Measurements from ENCODE around the gene OCIAD1.
"Not testable (repeated sequence)": the region's sequence is repeated elsewhere in the genome, so short reads cannot be mapped to it uniquely, and the experiment has no call there.

Gene OCIAD1

GRCh38 chr4:48796927-48797679, 33.8 kb upstream of the OCIAD1 start:
- Histone ChIP-seq H3K9me3 (replicated peaks; ENCODE audit: low read length) (no peaks in the 10 kb centered on the region), H3K4me3 (ENCODE audit: low read length) (no peak overlapping the region), H3K27me3 (ENCODE audit: control insufficient read depth, insufficient read depth, low read length) (no peaks in the 10 kb centered on the region), H3K9ac (ENCODE audit: low read depth, low read length) (no peak overlapping the region), H3K4me1 (ENCODE audit: control insufficient read depth, insufficient read depth, low read length) (peaks cover 6% of the 10 kb centered on the region), H3K4me2 (ENCODE audit: low read length) (no peak overlapping the region), H3K36me3 (ENCODE audit: insufficient read depth, low read length) (no peaks in the 10 kb centered on the region)

- H3K9me3 ChIP-seq (replicated peaks; ENCODE audit: low read length): no peaks in the 10 kb centered on the region
- H3K4me1 ChIP-seq (ENCODE audit: control insufficient read depth, insufficient read depth, low read length): peaks cover 7% of the 10 kb centered on the region
- no peaks in the 10 kb centered on the region for H3K27me3 ChIP-seq (ENCODE audit: control insufficient read depth, insufficient read depth, low read length)
- no peak overlapping the region for H3K9ac ChIP-seq (ENCODE audit: low read depth, low read length)
- H3K4me2 ChIP-seq (ENCODE audit: low read length): no peak overlapping the region
- no peak overlapping the region for H3K4me3 ChIP-seq (ENCODE audit: low read length)
- no peaks in the 10 kb centered on the region for H3K36me3 ChIP-seq (ENCODE audit: insufficient read depth, low read length)
Observed at GRCh38 chr4:48798117-48798516, 32.8 kb upstream of the OCIAD1 start.

GRCh38 chr4:48799157-48799556, 31.7 kb upstream of the OCIAD1 start:
- no peak overlapping the region for H3K4me3 ChIP-seq (ENCODE audit: low read length)
- H3K4me2 ChIP-seq (ENCODE audit: low read length): no peak overlapping the region
- H3K9me3 ChIP-seq (replicated peaks; ENCODE audit: low read length): no peaks in the 10 kb centered on the region
- H3K36me3 ChIP-seq (ENCODE audit: insufficient read depth, low read length): no peaks in the 10 kb centered on the region
- no peaks in the 10 kb centered on the region for H3K27me3 ChIP-seq (ENCODE audit: control insufficient read depth, insufficient read depth, low read length)
- H3K4me1 ChIP-seq (ENCODE audit: control insufficient read depth, insufficient read depth, low read length): peaks cover 7% of the 10 kb centered on the region
- H3K9ac ChIP-seq (ENCODE audit: low read depth, low read length): no peak overlapping the region

- not testable (repeated sequence) for H3K9ac ChIP-seq (ENCODE audit: low read depth, low read length); H3K36me3 ChIP-seq (ENCODE audit: insufficient read depth, low read length); H3K4me2 ChIP-seq (ENCODE audit: low read length); H3K9me3 ChIP-seq (replicated peaks; ENCODE audit: low read length); H3K27me3 ChIP-seq (ENCODE audit: control insufficient read depth, insufficient read depth, low read length); H3K4me3 ChIP-seq (ENCODE audit: low read length); H3K4me1 ChIP-seq (ENCODE audit: control insufficient read depth, insufficient read depth, low read length)
Observed at GRCh38 chr4:48800155-48800554, 30.7 kb upstream of the OCIAD1 start.

GRCh38 chr4:48801016-48801715, 29.7 kb upstream of the OCIAD1 start:
- Histone ChIP-seq H3K27me3 (ENCODE audit: control insufficient read depth, insufficient read depth, low read length) (no peaks in the 10 kb centered on the region), H3K9ac (ENCODE audit: low read depth, low read length) (no peak overlapping the region), H3K4me2 (ENCODE audit: low read length) (no peak overlapping the region), H3K36me3 (ENCODE audit: insufficient read depth, low read length) (no peaks in the 10 kb centered on the region), H3K4me1 (ENCODE audit: control insufficient read depth, insufficient read depth, low read length) (peaks cover 9% of the 10 kb centered on the region), H3K4me3 (ENCODE audit: low read length) (no peak overlapping the region), H3K9me3 (replicated peaks; ENCODE audit: low read length) (no peaks in the 10 kb centered on the region)

- H3K4me2 ChIP-seq (ENCODE audit: low read length): peak overlapping the region; percentile 12
- no peaks in the 10 kb centered on the region for H3K27me3 ChIP-seq (ENCODE audit: control insufficient read depth, insufficient read depth, low read length)
- no peak overlapping the region for H3K4me3 ChIP-seq (ENCODE audit: low read length)
- H3K4me1 ChIP-seq (ENCODE audit: control insufficient read depth, insufficient read depth, low read length): peaks cover 9% of the 10 kb centered on the region
- H3K9ac ChIP-seq (ENCODE audit: low read depth, low read length): no peak overlapping the region
- no peaks in the 10 kb centered on the region for H3K36me3 ChIP-seq (ENCODE audit: insufficient read depth, low read length)
- H3K9me3 ChIP-seq (replicated peaks; ENCODE audit: low read length): no peaks in the 10 kb centered on the region
Observed at GRCh38 chr4:48804584-48805301, 26.1 kb upstream of the OCIAD1 start.

- H3K9ac ChIP-seq (ENCODE audit: low read depth, low read length): no peak overlapping the region
- H3K9me3 ChIP-seq (replicated peaks; ENCODE audit: low read length): no peaks in the 10 kb centered on the region
- H3K4me1 ChIP-seq (ENCODE audit: control insufficient read depth, insufficient read depth, low read length): no peaks in the 10 kb centered on the region
- H3K4me2 ChIP-seq (ENCODE audit: low read length): no peak overlapping the region
- no peaks in the 10 kb centered on the region for H3K36me3 ChIP-seq (ENCODE audit: insufficient read depth, low read length)
- H3K4me3 ChIP-seq (ENCODE audit: low read length): no peak overlapping the region
- no peaks in the 10 kb centered on the region for H3K27me3 ChIP-seq (ENCODE audit: control insufficient read depth, insufficient read depth, low read length)
Observed at GRCh38 chr4:48812866-48813265, 18.0 kb upstream of the OCIAD1 start.

- Histone ChIP-seq H3K4me1 (ENCODE audit: control insufficient read depth, insufficient read depth, low read length) (no peaks in the 10 kb centered on the region), H3K9me3 (replicated peaks; ENCODE audit: low read length) (no peaks in the 10 kb centered on the region), H3K9ac (ENCODE audit: low read depth, low read length) (no peak overlapping the region), H3K36me3 (ENCODE audit: insufficient read depth, low read length) (no peaks in the 10 kb centered on the region), H3K4me2 (ENCODE audit: low read length) (no peak overlapping the region), H3K27me3 (ENCODE audit: control insufficient read depth, insufficient read depth, low read length) (no peaks in the 10 kb centered on the region), H3K4me3 (ENCODE audit: low read length) (no peak overlapping the region)
Observed at GRCh38 chr4:48813964-48814363, 16.9 kb upstream of the OCIAD1 start.

GRCh38 chr4:48815483-48815882, 15.4 kb upstream of the OCIAD1 start:
- no peak overlapping the region for H3K4me2 ChIP-seq (ENCODE audit: low read length)
- no peaks in the 10 kb centered on the region for H3K36me3 ChIP-seq (ENCODE audit: insufficient read depth, low read length)
- H3K27me3 ChIP-seq (ENCODE audit: control insufficient read depth, insufficient read depth, low read length): no peaks in the 10 kb centered on the region
- no peaks in the 10 kb centered on the region for H3K9me3 ChIP-seq (replicated peaks; ENCODE audit: low read length)
- no peak overlapping the region for H3K9ac ChIP-seq (ENCODE audit: low read depth, low read length)
- H3K4me1 ChIP-seq (ENCODE audit: control insufficient read depth, insufficient read depth, low read length): no peaks in the 10 kb centered on the region
- no peak overlapping the region for H3K4me3 ChIP-seq (ENCODE audit: low read length)

- H3K4me1 ChIP-seq (ENCODE audit: control insufficient read depth, insufficient read depth, low read length); H3K4me3 ChIP-seq (ENCODE audit: low read length); H3K9ac ChIP-seq (ENCODE audit: low read depth, low read length); H3K27me3 ChIP-seq (ENCODE audit: control insufficient read depth, insufficient read depth, low read length); H3K36me3 ChIP-seq (ENCODE audit: insufficient read depth, low read length); H3K4me2 ChIP-seq (ENCODE audit: low read length); H3K9me3 ChIP-seq (replicated peaks; ENCODE audit: low read length): not testable (repeated sequence)
Observed at GRCh38 chr4:48816297-48816696, 14.6 kb upstream of the OCIAD1 start.

- Histone ChIP-seq H3K4me2 (ENCODE audit: low read length) (no peak overlapping the region), H3K9me3 (replicated peaks; ENCODE audit: low read length) (no peaks in the 10 kb centered on the region), H3K4me3 (ENCODE audit: low read length) (no peak overlapping the region), H3K4me1 (ENCODE audit: control insufficient read depth, insufficient read depth, low read length) (no peaks in the 10 kb centered on the region), H3K36me3 (ENCODE audit: insufficient read depth, low read length) (no peaks in the 10 kb centered on the region), H3K9ac (ENCODE audit: low read depth, low read length) (no peak overlapping the region), H3K27me3 (ENCODE audit: control insufficient read depth, insufficient read depth, low read length) (no peaks in the 10 kb centered on the region)
Observed at GRCh38 chr4:48816971-48817370, 13.9 kb upstream of the OCIAD1 start.

Data from skeletal muscle satellite cell (primary cell).